ENCODE measurements around the gene XPO6.

XPO6 gene

GRCh38 chr16:28131743-28132393 lies 79.9 kb downstream of the XPO6 start:
- TF ChIP-seq GATA3 (IDR thresholded peaks at IDR 0.05; ENCODE audit: low read depth, low read length) (no peak), GATA2 (IDR thresholded peaks at IDR 0.05; ENCODE audit: low read depth, low read length) (no peak)

DNA sequence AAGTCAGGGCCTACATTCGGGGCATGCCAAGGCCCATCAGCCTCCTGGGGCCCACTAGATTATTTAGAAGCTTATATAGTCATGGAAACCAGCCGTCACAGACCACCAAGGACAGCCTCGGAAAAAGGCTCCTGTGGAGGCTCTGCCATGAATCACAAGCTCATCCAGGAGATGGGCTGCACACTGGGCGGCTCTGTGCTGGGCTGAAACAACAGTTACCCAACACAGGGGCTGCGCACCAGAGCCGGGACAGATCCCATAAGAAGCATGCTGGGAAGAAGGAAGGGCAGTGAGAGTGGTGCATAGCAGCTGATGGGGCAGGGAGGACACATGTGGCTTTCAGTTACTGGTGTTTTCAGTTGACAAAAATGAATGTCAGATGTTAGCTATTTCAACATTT lies 80.6 kb downstream of the XPO6 start:
- TF ChIP-seq GATA2 (IDR thresholded peaks at IDR 0.05; ENCODE audit: low read depth, low read length) (no peak), GATA3 (IDR thresholded peaks at IDR 0.05; ENCODE audit: low read depth, low read length) (no peak)

DNA sequence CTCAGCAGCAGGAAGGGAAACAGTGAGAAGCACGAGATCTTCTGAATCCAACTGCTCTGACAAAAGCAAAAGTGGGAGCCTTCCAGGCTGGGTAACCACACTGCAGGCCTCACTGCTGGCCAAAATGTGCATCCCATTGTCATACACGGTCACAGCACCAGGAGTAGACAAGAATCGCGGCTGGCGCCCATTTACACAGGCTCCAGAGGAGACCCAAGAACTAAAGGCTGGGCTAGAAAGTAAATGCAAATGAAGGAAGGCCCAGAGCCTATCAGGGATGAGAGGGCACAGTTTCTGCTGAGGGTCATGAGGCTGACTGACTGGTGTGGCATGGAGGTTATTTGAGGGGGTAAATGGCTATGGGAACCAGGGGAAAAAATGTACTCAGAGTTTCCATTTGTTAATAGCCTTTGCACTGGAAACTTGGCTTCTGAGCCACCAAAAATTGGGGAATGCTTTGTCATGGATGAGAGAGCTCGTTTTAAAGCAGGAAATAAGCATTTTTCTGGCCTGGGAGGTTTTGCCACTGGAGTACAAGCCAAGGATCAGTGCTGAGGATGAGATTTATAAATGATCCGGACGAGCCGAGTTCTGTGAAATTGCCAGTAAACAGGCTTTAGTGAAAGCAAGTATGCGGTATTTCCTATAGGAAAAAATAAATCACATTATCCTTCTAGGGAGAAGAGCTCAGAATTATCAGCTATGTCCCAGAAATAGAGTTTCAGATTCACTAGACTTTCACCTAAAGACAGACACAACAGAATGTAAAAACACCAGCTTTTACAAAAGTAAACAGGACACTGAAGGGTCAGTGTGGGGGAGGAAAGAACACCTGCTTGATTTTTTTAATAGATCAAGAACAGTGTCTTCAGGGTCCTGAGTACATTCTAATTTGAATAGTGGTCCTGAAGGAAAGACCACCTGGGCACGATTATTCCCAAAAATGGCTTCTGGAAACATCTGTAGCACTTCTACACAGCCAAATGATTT lies 81.4 kb downstream of the XPO6 start:
- TF ChIP-seq GATA3 (IDR thresholded peaks at IDR 0.05; ENCODE audit: low read depth, low read length) (no peak), GATA2 (IDR thresholded peaks at IDR 0.05; ENCODE audit: low read depth, low read length) (no peak)

DNA sequence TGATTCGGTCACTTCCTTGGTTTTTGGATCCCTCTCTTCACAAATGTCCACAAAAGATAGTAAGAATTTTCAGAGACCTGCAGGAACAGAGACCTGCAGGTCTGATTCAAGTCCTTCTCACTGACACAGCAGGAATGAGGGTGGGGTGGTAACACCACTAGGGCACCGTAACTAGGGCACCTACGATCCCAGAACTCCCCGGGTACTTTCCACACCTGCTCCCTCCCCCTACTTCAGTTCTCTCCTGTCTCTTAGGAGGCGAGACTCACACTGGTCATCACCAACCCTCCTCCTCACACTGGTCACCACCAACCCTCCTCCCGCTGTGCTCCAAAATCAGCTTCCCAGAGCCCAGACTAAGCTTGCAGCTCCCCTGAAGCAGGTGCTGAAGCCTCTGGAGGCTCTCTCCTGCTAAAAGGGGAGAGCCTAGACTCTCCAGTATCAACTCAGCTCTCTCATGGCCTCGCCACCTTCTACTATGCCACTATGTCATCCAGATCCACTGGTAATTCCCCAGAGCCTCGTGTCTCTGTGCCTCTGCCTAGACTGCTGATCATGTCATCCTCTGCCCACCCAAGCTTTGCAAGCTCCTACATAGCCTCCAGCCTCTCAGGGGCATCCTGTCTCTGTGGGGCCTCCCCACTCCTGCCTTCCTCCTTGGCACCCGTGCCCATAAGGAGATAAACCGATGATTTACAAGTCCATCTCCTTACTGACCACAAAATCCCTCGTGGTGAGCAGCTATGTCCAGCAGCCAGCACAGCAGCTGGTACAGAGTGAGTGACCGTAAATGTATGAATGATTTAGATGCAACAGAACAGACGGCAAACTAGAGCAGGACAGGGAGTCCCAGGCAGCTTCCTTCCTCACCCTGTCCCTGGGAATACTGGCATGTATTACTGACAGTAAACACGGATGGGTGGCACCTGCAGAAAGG lies 84.8 kb downstream of the XPO6 start:
- TF ChIP-seq GATA2 (IDR thresholded peaks at IDR 0.05; ENCODE audit: low read depth, low read length) (no peak), GATA3 (IDR thresholded peaks at IDR 0.05; ENCODE audit: low read depth, low read length) (no peak)

GRCh38 chr16:28125592-28125991 lies 86.2 kb downstream of the XPO6 start:
- TF ChIP-seq GATA2 (IDR thresholded peaks at IDR 0.05; ENCODE audit: low read depth, low read length) (no peak), GATA3 (IDR thresholded peaks at IDR 0.05; ENCODE audit: low read depth, low read length) (no peak)

GRCh38 chr16:28121527-28121926 lies 90.2 kb downstream of the XPO6 start:
- no peak for TF ChIP-seq GATA2 (IDR thresholded peaks at IDR 0.05; ENCODE audit: low read depth, low read length)
- TF ChIP-seq GATA3 (IDR thresholded peaks at IDR 0.05; ENCODE audit: low read depth, low read length) = no peak

- no peak for TF ChIP-seq GATA2 (IDR thresholded peaks at IDR 0.05; ENCODE audit: low read depth, low read length)
- TF ChIP-seq GATA3 (IDR thresholded peaks at IDR 0.05; ENCODE audit: low read depth, low read length) = no peak
Observed at GRCh38 chr16:28120754-28121153, 91.0 kb downstream of the XPO6 start.

GRCh38 chr16:28118637-28119036 lies 93.1 kb downstream of the XPO6 start:
- TF ChIP-seq GATA2 (IDR thresholded peaks at IDR 0.05; ENCODE audit: low read depth, low read length) (no peak), GATA3 (IDR thresholded peaks at IDR 0.05; ENCODE audit: low read depth, low read length) (no peak)

DNA sequence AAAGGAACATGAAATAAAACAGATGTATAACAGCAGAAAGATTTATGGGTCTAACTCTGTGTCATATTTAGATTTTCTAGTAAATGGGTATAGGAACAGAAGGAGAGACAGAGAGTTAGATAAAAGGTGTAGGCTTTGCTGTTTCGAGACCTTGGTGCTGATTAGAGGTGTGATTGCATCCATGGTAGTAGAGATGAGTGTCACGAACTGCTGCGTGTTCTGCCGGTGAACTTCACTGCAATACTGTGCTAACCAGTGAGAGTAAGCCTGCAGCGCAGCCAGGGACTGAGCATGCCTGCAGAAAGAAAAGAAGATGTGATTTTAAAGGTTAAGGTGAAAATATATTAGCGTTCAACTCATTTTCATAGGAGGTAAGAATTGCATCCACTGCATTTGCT lies 94.6 kb downstream of the XPO6 start:
- TF ChIP-seq GATA3 (IDR thresholded peaks at IDR 0.05; ENCODE audit: low read depth, low read length) (no peak), GATA2 (IDR thresholded peaks at IDR 0.05; ENCODE audit: low read depth, low read length) (no peak)

DNA sequence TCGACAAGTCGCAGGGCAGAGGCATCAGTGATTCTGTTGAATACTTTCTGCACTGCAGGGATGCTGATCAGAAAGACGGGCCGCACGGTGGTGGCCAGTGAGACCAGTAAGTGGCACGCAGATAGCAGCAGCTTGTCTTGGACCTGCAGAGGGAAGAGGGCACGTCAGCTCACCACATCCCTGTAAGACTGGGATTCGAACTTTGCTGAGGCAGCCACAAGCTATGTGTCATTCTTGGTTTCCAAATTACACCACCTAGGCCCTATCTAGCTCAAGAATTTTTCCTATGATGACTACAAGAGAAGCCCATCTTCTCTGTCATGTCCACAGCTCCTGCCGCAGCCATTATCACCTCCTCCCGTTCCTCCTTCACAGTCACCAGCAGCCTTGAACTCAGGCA lies 98.9 kb downstream of the XPO6 start:
- no peak for TF ChIP-seq GATA3 (IDR thresholded peaks at IDR 0.05; ENCODE audit: low read depth, low read length)
- no peak for TF ChIP-seq GATA2 (IDR thresholded peaks at IDR 0.05; ENCODE audit: low read depth, low read length)

DNA sequence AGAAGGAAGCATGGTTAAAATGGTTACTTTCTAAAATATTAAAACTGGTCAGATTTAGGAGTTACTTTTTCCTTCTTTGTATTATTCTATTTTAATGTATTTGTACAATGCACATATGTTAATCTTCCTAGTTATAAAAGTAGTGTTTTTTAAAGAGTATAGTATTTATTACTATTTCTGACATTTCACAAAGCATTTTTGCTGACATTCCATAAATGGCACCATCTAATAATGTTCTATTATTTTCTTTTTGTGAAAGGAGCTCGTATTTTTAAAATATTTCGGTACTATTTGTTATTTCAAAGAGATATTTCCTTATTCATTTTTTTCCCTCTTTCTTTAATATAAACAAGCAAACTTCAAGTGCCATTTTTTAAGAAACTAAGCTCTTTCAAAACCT lies 100.8 kb downstream of the XPO6 start:
- TF ChIP-seq GATA2 (IDR thresholded peaks at IDR 0.05; ENCODE audit: low read depth, low read length) (no peak), GATA3 (IDR thresholded peaks at IDR 0.05; ENCODE audit: low read depth, low read length) (no peak)

GRCh38 chr16:28110479-28110878 lies 101.3 kb downstream of the XPO6 start:
- TF ChIP-seq GATA3 (IDR thresholded peaks at IDR 0.05; ENCODE audit: low read depth, low read length) (no peak), GATA2 (IDR thresholded peaks at IDR 0.05; ENCODE audit: low read depth, low read length) (no peak)

GRCh38 chr16:28110074-28110473 lies 101.7 kb downstream of the XPO6 start:
- TF ChIP-seq GATA3 (IDR thresholded peaks at IDR 0.05; ENCODE audit: low read depth, low read length) = no peak
- TF ChIP-seq GATA2 (IDR thresholded peaks at IDR 0.05; ENCODE audit: low read depth, low read length) = no peak
